Measurements from ENCODE around the gene C19orf25.

Gene C19orf25

GRCh38 chr19:1430246-1430645 lies 48.8 kb downstream of the C19orf25 start:
- TF ChIP-seq REST (IDR thresholded peaks at IDR 0.05; ENCODE audit: low read depth) (no peak), TCF12 (IDR thresholded peaks at IDR 0.05; ENCODE audit: low read depth) (no peak), CEBPB (IDR thresholded peaks at IDR 0.05) (no peak), CREB1 (IDR thresholded peaks at IDR 0.05; ENCODE audit: low read depth) (no peak), RAD21 (IDR thresholded peaks at IDR 0.05; ENCODE audit: low read depth) (no peak), YY1 (IDR thresholded peaks at IDR 0.05; ENCODE audit: low read depth) (no peak), TEAD4 (IDR thresholded peaks at IDR 0.05) (no peak), MAX (IDR thresholded peaks at IDR 0.05) (no peak), USF1 (IDR thresholded peaks at IDR 0.05) (no peak), ZBTB7A (IDR thresholded peaks at IDR 0.05; ENCODE audit: low read depth) (no peak), NFIC (IDR thresholded peaks at IDR 0.05) (no peak), FOXM1 (IDR thresholded peaks at IDR 0.05; ENCODE audit: borderline replicate concordance, low read depth) (no peak), EGR1 (IDR thresholded peaks at IDR 0.05) (no peak), EP300 (IDR thresholded peaks at IDR 0.05; ENCODE audit: borderline replicate concordance) (no peak), TAF1 (IDR thresholded peaks at IDR 0.05; ENCODE audit: low read depth) (no peak)

- no peak for TF ChIP-seq NFIC (IDR thresholded peaks at IDR 0.05)
- TF ChIP-seq CREB1 (IDR thresholded peaks at IDR 0.05; ENCODE audit: low read depth), result no peak
- TF ChIP-seq MAX (IDR thresholded peaks at IDR 0.05), result no peak
- TF ChIP-seq EGR1 (IDR thresholded peaks at IDR 0.05), result no peak
Observed at GRCh38 chr19:1429750-1430149, 49.3 kb downstream of the C19orf25 start.

- TF ChIP-seq REST (IDR thresholded peaks at IDR 0.05; ENCODE audit: low read depth) (no peak), NFIC (IDR thresholded peaks at IDR 0.05) (no peak), CREB1 (IDR thresholded peaks at IDR 0.05; ENCODE audit: low read depth) (no peak), EP300 (IDR thresholded peaks at IDR 0.05; ENCODE audit: borderline replicate concordance) (no peak), USF1 (IDR thresholded peaks at IDR 0.05) (no peak), TEAD4 (IDR thresholded peaks at IDR 0.05) (no peak), EGR1 (IDR thresholded peaks at IDR 0.05) (no peak), RAD21 (IDR thresholded peaks at IDR 0.05; ENCODE audit: low read depth) (no peak), ZBTB7A (IDR thresholded peaks at IDR 0.05; ENCODE audit: low read depth) (no peak), YY1 (IDR thresholded peaks at IDR 0.05; ENCODE audit: low read depth) (no peak), FOXM1 (IDR thresholded peaks at IDR 0.05; ENCODE audit: borderline replicate concordance, low read depth) (no peak)
Observed at GRCh38 chr19:1428738-1429391, 50.1 kb downstream of the C19orf25 start.

GRCh38 chr19:1427221-1427920 lies 51.6 kb downstream of the C19orf25 start:
- TF ChIP-seq EP300 (IDR thresholded peaks at IDR 0.05; ENCODE audit: borderline replicate concordance) (no peak), TEAD4 (IDR thresholded peaks at IDR 0.05) (no peak)

GRCh38 chr19:1426736-1427135 lies 52.3 kb downstream of the C19orf25 start:
- TF ChIP-seq TAF1 (IDR thresholded peaks at IDR 0.05; ENCODE audit: low read depth) (no peak), TEAD4 (IDR thresholded peaks at IDR 0.05) (no peak), MAX (IDR thresholded peaks at IDR 0.05) (no peak), YY1 (IDR thresholded peaks at IDR 0.05; ENCODE audit: low read depth) (no peak), CREB1 (IDR thresholded peaks at IDR 0.05; ENCODE audit: low read depth) (no peak), REST (IDR thresholded peaks at IDR 0.05; ENCODE audit: low read depth) (no peak), USF1 (IDR thresholded peaks at IDR 0.05) (no peak), EGR1 (IDR thresholded peaks at IDR 0.05) (no peak), ZBTB7A (IDR thresholded peaks at IDR 0.05; ENCODE audit: low read depth) (no peak), FOXM1 (IDR thresholded peaks at IDR 0.05; ENCODE audit: borderline replicate concordance, low read depth) (no peak), CEBPB (IDR thresholded peaks at IDR 0.05) (no peak), EP300 (IDR thresholded peaks at IDR 0.05; ENCODE audit: borderline replicate concordance) (no peak)
